AG09319 (cell line): ENCODE measurements around the gene GPR160.

Experiments used
- DNase-seq: peaks from one replicate; pipeline ENCODE4 v3.0.0-alpha.2; 2010; ENCODE audit warnings: low read depth; ENCODE audit errors: extremely low read depth
- CTCF ChIP-seq: IDR thresholded peaks from 2 replicates; pipeline ENCODE4 v1.5.1; 2011; ENCODE audit warnings: low read depth, mild to moderate bottlenecking, inconsistent platforms, low read length, moderate library complexity

Gene GPR160

GRCh38 chr3:170056710-170057454 lies 19.1 kb downstream of the GPR160 start:
- no peak for DNase-seq
- no peak for TF ChIP-seq CTCF

GRCh38 chr3:170057550-170057949 lies 19.8 kb downstream of the GPR160 start:
- no peak for DNase-seq
- TF ChIP-seq CTCF = no peak

- no peak for TF ChIP-seq CTCF
Measured at GRCh38 chr3:170058127-170058526, 20.3 kb downstream of the GPR160 start.

GRCh38 chr3:170059447-170059846 lies 21.7 kb downstream of the GPR160 start:
- TF ChIP-seq CTCF = no peak
- no peak for DNase-seq

More at GRCh38 chr3:170058127-170058526, 20.3 kb downstream of the GPR160 start:
- DNase-seq = no peak

- DNase-seq = no peak
- no peak for TF ChIP-seq CTCF
Measured at GRCh38 chr3:170062068-170062467, 24.3 kb downstream of the GPR160 start.

GRCh38 chr3:170062769-170063168 lies 25.0 kb downstream of the GPR160 start:
- DNase-seq = no peak
- TF ChIP-seq CTCF = no peak

- DNase-seq = no peak
- TF ChIP-seq CTCF = no peak
Measured at GRCh38 chr3:170063691-170064090, 25.9 kb downstream of the GPR160 start.
